AG04449 (cell line): ENCODE measurements around the gene DAB2IP.

Experiments used
- CTCF ChIA-PET: fragments of 350-600 bp; formaldehyde crosslinking; extraction: SDS; loops from one replicate; lab custom pipeline; 2021; ENCODE audit warnings: antibody characterized with exemption; lab: Yijun Ruan, JAX
- POLR2A ChIA-PET: fragments of 400-600, 350-600 bp; formaldehyde crosslinking; extraction: SDS; loops from one replicate; lab custom pipeline; 2020; ENCODE audit warnings: antibody characterized with exemption, inconsistent platforms; lab: Yijun Ruan, JAX
- DNase-seq: peaks from one replicate; pipeline ENCODE4 v3.0.0-alpha.2; 2010; ENCODE audit warnings: low read depth, low spot score
- H3K4me3 ChIP-seq: 2 replicates; pipeline ENCODE4 v1.5.1; 2011; ENCODE audit warnings: low read depth, mild to moderate bottlenecking, control low read depth, low read length
- TF ChIP-seq, protein P1 (sequence below): IDR thresholded peaks from one replicate; pipeline ENCODE4 v1.5.1; 2011; ENCODE audit warnings: mild to moderate bottlenecking, moderate library complexity, low read length, control low read depth, inconsistent platforms; ENCODE audit not compliant: insufficient read depth; ENCODE audit errors: missing control alignments

Gene DAB2IP

DNA sequence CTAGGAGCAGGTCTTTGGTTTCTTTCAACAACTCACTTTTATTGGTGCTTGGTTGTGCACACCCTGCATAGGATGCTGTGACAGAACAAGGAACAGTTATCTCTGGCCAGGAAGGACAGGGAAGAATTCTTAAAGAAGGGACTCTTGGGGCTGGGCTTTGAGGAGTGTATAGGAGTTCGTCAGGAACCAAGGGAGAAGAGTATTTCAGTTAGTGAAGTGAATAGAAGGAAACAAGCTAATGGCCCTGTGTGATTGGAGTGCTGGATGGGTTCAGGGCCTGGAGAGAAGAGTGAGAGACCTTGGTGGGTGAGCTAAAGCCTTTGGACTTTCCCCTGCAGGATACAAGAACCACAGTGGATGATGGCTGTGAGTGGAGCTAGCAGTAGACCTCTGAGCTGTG lies 32.2 kb downstream of the DAB2IP start:
- TF ChIP-seq, protein P1, sequence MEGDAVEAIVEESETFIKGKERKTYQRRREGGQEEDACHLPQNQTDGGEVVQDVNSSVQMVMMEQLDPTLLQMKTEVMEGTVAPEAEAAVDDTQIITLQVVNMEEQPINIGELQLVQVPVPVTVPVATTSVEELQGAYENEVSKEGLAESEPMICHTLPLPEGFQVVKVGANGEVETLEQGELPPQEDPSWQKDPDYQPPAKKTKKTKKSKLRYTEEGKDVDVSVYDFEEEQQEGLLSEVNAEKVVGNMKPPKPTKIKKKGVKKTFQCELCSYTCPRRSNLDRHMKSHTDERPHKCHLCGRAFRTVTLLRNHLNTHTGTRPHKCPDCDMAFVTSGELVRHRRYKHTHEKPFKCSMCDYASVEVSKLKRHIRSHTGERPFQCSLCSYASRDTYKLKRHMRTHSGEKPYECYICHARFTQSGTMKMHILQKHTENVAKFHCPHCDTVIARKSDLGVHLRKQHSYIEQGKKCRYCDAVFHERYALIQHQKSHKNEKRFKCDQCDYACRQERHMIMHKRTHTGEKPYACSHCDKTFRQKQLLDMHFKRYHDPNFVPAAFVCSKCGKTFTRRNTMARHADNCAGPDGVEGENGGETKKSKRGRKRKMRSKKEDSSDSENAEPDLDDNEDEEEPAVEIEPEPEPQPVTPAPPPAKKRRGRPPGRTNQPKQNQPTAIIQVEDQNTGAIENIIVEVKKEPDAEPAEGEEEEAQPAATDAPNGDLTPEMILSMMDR, result no peak
- CTCF ChIA-PET, result interaction anchor here (0.7 to 11.1 kb wide), 27 partner anchors 8 to 667 kb away, joined by 3 to 146 read pairs (median 6); no protein-coding TSS in a partner anchor
- POLR2A ChIA-PET, result interaction anchor here (0.5 to 1.2 kb wide), 3 partner anchors 9 to 138 kb away, joined by 3 to 4 read pairs (median 4); no protein-coding TSS in a partner anchor
- H3K4me3 ChIP-seq, result no peak overlapping the region
- no peak for DNase-seq

DNA sequence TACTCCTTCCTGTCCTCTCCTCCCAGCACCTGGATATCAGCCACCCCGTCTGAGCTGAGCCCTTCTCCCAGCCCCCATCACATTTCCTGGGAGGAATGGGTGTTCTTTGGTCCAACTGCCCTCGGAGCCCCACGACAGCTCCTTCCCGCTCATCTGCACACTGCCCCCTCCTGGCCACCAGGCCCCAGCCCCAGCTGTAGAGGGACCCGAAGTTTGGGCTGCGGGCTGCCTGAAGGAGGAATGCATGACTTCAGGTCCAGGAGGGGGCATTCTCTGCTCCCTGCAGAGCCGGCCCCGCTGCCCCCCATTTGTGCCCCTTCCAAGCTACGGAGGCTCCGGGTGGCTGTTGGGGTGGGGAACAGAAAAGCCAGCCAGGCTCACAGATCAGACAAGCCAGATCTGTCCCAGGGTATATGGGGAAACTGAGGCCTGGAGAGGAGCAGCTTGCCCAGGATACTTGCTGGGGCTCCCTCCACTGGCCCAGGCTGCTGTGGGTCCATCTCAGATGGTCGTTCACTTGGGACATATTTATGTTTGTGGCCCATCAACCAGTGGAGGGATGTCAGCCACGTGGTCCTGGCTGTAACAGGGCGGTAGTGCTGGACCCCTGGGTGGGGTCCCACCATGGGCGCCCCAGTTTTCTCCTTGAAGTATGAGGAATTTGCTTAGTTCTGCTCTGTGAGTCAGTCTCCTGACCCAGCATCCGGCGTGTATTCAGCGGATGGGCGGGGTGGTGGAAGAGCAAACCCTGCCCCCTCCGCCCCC lies 33.1 kb downstream of the DAB2IP start:
- DNase-seq, result no peak
- ChIA-PET POLR2A (interaction anchor here (0.5 to 0.9 kb wide), 2 partner anchors 130 to 139 kb away, joined by 3 to 4 read pairs; no protein-coding TSS in a partner anchor), CTCF (interaction anchor here (0.5 to 11.1 kb wide), 30 partner anchors 8 to 666 kb away, joined by 3 to 146 read pairs (median 5); no protein-coding TSS in a partner anchor)
- TF ChIP-seq, protein P1, result peak; percentile 70
- H3K4me3 ChIP-seq, result no peak overlapping the region

DNA sequence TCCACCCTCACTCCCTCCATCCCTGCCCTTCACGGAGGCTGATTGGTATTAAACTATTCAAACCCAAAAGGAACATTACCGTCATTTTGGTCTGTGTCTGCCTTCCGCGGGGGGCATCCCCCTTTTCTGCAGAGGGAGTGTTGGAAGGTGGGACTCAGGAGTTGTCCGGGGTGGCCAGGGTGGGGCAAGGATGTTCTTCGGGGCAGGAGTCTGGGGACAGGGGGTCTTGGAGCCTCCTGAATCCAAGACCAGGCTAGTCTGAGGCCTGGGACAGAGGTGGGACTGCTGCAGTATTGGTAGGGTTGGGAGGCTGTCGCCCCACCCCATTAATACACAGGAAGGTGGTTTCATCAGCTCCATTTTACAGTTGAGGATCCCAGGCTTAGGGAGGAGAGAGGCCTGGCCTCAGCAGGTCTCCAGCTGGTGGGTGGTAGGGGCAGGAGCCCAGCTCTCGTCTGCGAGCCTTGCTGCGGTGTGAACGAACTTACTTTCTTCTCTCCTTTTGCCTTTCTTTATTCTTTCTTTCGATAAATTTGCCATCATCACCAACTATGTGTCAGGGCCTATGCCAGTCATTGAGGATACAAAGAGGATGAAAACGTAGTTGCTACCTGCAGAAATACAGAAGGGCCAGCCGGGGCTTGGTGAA lies 33.8 kb downstream of the DAB2IP start:
- CTCF ChIA-PET, result interaction anchor here (0.9 to 11.1 kb wide), 18 partner anchors 10 to 407 kb away, joined by 3 to 146 read pairs (median 6); no protein-coding TSS in a partner anchor
- no peak for DNase-seq
- H3K4me3 ChIP-seq, result no peak overlapping the region
- POLR2A ChIA-PET, result no interaction called here
- TF ChIP-seq, protein P1, result no peak

DNA sequence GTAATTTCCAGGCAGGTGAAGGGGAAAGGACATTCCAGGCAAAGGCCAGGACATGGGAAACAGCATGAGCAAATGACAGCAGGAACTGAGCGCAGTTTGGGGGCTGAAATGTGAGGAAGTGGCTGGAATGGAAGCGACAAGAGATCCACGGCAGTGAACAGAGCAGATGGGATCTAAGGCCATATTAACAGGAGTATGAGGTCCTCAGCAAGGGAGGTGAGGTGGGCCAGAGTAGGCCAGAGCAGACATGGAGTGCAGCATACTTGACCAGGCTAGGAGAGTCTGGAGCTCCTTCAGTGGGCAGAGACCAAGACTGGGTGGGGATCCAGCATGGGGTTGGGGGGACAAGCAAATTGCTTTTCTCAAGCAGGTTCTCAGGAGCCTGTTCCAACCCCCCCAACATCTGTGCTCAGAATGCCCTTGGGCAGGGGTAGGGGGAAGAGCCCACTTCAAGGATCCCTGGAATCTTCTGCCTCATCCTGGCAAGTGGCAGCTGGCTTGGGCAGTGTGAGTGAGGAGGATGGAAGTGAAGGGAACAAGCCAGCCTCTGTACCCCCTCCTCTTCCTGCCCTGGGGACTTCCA lies 34.5 kb downstream of the DAB2IP start:
- no peak overlapping the region for H3K4me3 ChIP-seq
- DNase-seq, result no peak
- TF ChIP-seq, protein P1, result no peak
- ChIA-PET CTCF (interaction anchor here (1.0 to 11.1 kb wide), 16 partner anchors 10 to 407 kb away, joined by 3 to 146 read pairs (median 12); no protein-coding TSS in a partner anchor), POLR2A (no interaction called here)

DNA sequence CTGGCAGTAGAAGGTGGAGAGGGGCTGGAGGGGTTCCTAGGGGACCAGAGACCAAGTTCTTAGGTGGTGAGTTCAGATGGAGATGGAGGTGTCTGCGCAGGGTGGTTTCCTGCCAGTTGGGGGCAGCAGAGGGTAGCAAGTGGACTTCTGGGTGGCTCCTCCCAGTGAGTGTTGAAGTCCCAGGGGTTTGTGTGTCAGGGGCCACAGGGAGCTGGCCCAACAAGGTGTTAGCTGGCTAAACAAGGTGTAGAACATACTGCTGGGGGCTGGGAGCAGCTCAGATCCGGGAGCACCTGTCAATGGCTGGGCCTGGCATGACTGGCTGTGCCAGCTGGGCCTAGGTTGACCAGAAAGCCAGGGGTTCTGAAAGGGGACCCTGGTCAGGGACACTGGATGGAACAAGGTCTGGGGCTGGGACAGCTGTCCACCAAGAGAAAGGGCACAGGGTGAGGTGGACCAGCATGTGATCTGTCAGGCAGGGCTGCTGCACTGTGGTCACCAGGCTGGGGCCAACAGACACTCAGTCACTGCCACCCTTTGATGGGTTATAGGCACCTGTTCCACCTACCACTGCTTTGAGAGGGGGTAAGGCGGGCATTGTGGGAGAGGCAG lies 35.6 kb downstream of the DAB2IP start:
- no peak for DNase-seq
- POLR2A ChIA-PET, result no interaction called here
- CTCF ChIA-PET, result interaction anchor here (0.6 to 11.1 kb wide), 43 partner anchors 10 to 581 kb away, joined by 3 to 146 read pairs (median 4); no protein-coding TSS in a partner anchor
- TF ChIP-seq, protein P1, result peak; percentile 91
- no peak overlapping the region for H3K4me3 ChIP-seq
